SU-DHL-6 (cell line): ENCODE data around the gene FEM1A.
"Not testable (repeated sequence)": the region's sequence is repeated elsewhere in the genome, so short reads cannot be mapped to it uniquely, and the experiment has no call there.

Source experiments
- H2AFZ ChIP-seq: fragments of 200-600 bp; sonication (generic); 2 replicates; pipeline ENCODE4 v1.6.1; 2014; ENCODE audit warnings: low read depth, mild to moderate bottlenecking, moderate library complexity, mixed read lengths, antibody characterized with exemption, low read length; ENCODE audit not compliant: severe bottlenecking
- H3F3A ChIP-seq: fragments of 200-600 bp; shearing (Covaris generic); 2 replicates; pipeline ENCODE4 v1.6.0; 2016; ENCODE audit warnings: antibody characterized with exemption, mild to moderate bottlenecking; ENCODE audit not compliant: insufficient read depth
- H3K27ac ChIP-seq: fragments of 200-600 bp; sonication (generic); 2 replicates; pipeline ENCODE4 v1.5.1; 2016; ENCODE audit warnings: low read depth, mild to moderate bottlenecking, low read length, moderate library complexity, mixed read lengths
- H3K27me3 ChIP-seq: fragments of 200-600 bp; sonication (generic), shearing (Covaris generic); 2 replicates; pipeline ENCODE4 v1.6.0; 2014; ENCODE audit warnings: mild to moderate bottlenecking, low read length
- H3K36me3 ChIP-seq: fragments of 200-600 bp; sonication (generic); 2 replicates; pipeline ENCODE4 v1.6.1; 2014; ENCODE audit warnings: mild to moderate bottlenecking, low read length, mixed read lengths
- H3K4me2 ChIP-seq: fragments of 300-600, 200-600 bp; shearing (Covaris generic), sonication (generic); 2 replicates; pipeline ENCODE4 v1.6.0; 2014; ENCODE audit warnings: low read length, low read depth, mild to moderate bottlenecking; ENCODE audit not compliant: poor library complexity, severe bottlenecking
- H3K4me3 ChIP-seq: fragments of 200-600 bp; sonication (generic); 2 replicates; pipeline ENCODE4 v1.5.1; 2014; ENCODE audit warnings: antibody characterized with exemption, low read length, mild to moderate bottlenecking, mixed read lengths; ENCODE audit not compliant: insufficient read depth, poor library complexity, severe bottlenecking
- H3K79me2 ChIP-seq: fragments of 200-600 bp; sonication (generic); 2 replicates; pipeline ENCODE4 v1.6.1; 2014; ENCODE audit warnings: mild to moderate bottlenecking, low read length, moderate library complexity; ENCODE audit not compliant: insufficient read depth
- H3K9ac ChIP-seq: fragments of 200-600 bp; sonication (generic); 2 replicates; pipeline ENCODE4 v1.7.0; 2014; ENCODE audit warnings: mild to moderate bottlenecking, low read length
- H3K9me2 ChIP-seq: fragments of 200-600 bp; sonication (generic); replicated peaks from 2 replicates; pipeline ENCODE4 v1.6.1; 2014; ENCODE audit warnings: low read length; ENCODE audit not compliant: insufficient read depth
- H3K9me3 ChIP-seq: fragments of 200-600 bp; sonication (generic); 2 replicates; pipeline ENCODE4 v1.6.1; 2014; ENCODE audit warnings: low read length, mixed read lengths; ENCODE audit not compliant: insufficient read depth
- H4K20me1 ChIP-seq: fragments of 200-600 bp; sonication (generic); 2 replicates; pipeline ENCODE4 v1.6.1; 2014; ENCODE audit warnings: low read depth, mild to moderate bottlenecking, antibody characterized with exemption, low read length, moderate library complexity, mixed read lengths
- EZH2phosphoT487 ChIP-seq: fragments of 200-600 bp; sonication (generic), shearing (Covaris generic); conservative IDR thresholded peaks from 2 replicates; pipeline ENCODE4 v1.6.1; 2018; ENCODE audit warnings: mild to moderate bottlenecking, antibody characterized with exemption, low read length, moderate library complexity, mixed read lengths
- TF ChIP-seq, protein P1 (sequence below): fragments of 200-600 bp; sonication (generic); IDR thresholded peaks from one replicate; pipeline ENCODE4 v1.5.1; 2017; ENCODE audit warnings: antibody characterized with exemption, mild to moderate bottlenecking, low read length, moderate library complexity; ENCODE audit not compliant: insufficient read depth, poor library complexity, severe bottlenecking

FEM1A gene

DNA sequence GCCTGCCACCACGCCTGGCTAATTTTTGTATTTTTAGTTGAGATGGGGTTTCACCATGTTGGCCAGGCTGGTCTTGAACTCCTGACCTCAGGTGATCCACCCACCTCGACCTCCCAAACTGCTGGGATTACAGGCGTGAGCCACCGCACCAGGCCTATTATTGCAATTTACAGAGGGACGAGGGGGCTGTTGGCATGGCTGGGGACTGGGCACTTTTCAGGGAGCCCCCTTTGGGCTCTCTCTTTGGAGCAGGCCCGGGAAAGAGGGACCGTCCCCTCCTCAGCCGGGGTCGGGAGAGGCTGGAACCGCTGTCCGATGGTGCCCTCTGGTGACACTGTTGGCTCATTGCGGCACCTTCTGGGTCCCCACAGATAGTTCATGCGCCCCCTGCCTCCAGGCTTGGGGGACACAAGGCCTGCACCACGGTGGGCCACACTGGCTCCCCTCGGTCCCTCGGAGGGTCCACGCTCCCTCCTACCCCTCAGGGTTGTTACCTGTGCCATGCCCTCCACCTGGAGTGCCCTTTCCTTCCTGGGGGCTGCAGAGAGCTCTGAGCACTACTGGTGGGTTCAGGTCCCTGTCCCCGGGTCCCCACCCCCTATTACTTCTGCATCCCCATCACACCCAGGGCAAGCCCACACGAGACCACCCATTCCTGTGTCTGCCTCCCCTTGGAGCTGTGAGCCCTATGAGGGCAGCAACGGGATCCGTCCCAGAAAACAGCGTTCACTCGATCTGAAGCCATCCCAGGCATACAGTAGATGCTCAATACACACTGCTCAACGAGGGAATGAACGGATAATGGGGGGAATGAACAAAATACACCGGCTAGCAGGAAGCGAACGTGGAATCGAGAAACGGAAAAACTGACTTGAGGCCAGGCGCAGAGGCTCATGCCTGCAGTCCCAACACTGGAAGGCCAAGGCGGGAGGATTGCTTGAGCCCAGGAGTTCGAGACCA, 12.5 kb downstream of the FEM1A start:
- Histone ChIP-seq H3K9me2 (no peaks in the 10 kb centered on the region), H3K9me3 (no peaks in the 10 kb centered on the region), H3K36me3 (no peaks in the 10 kb centered on the region), H2AFZ (peak overlapping the region; percentile 51), H3K27ac (no peak overlapping the region), H3K4me3 (no peak overlapping the region), H3K79me2 (no peaks in the 10 kb centered on the region), H3K9ac (no peak overlapping the region), H3F3A (peaks cover 7% of the 10 kb centered on the region; the same call in 1 of the 2 replicates), H3K4me2 (no peak overlapping the region), H3K27me3 (no peaks in the 10 kb centered on the region), H4K20me1 (no peaks in the 10 kb centered on the region)
- no peak for TF ChIP-seq EZH2phosphoT487
- TF ChIP-seq, protein P1, sequence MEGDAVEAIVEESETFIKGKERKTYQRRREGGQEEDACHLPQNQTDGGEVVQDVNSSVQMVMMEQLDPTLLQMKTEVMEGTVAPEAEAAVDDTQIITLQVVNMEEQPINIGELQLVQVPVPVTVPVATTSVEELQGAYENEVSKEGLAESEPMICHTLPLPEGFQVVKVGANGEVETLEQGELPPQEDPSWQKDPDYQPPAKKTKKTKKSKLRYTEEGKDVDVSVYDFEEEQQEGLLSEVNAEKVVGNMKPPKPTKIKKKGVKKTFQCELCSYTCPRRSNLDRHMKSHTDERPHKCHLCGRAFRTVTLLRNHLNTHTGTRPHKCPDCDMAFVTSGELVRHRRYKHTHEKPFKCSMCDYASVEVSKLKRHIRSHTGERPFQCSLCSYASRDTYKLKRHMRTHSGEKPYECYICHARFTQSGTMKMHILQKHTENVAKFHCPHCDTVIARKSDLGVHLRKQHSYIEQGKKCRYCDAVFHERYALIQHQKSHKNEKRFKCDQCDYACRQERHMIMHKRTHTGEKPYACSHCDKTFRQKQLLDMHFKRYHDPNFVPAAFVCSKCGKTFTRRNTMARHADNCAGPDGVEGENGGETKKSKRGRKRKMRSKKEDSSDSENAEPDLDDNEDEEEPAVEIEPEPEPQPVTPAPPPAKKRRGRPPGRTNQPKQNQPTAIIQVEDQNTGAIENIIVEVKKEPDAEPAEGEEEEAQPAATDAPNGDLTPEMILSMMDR = peak; percentile 90

DNA sequence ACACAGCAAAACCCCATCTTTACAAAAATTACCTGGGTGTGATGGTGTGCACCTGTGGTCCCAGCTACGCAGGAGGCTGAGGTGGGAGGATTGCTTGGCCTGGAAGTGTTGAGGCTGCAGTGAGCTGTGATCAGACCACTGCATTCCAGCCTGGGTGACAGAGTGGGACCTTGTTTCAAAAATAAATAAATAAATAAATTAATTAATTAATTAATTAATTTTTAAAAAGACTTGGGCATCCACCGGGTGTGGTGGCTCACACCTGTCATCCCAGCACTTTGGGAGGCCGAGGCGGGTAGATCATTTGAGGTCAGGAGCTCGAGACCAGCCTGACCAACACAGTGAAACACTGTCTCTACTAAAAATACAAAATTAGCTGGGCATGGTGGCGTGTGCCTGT, 13.6 kb downstream of the FEM1A start:
- not testable (repeated sequence) for H3K36me3 ChIP-seq, H3K27ac ChIP-seq, H3K27me3 ChIP-seq, H3K9ac ChIP-seq, H3K79me2 ChIP-seq, H3K4me3 ChIP-seq, H3K4me2 ChIP-seq, H3K9me3 ChIP-seq, H3K9me2 ChIP-seq, H4K20me1 ChIP-seq, H2AFZ ChIP-seq, H3F3A ChIP-seq

- Histone ChIP-seq H3K9me2 (no peaks in the 10 kb centered on the region), H3K27me3 (no peaks in the 10 kb centered on the region), H3K4me3 (no peak overlapping the region), H4K20me1 (no peaks in the 10 kb centered on the region), H3K27ac (no peak overlapping the region), H3K9ac (no peak overlapping the region), H3K79me2 (no peaks in the 10 kb centered on the region), H3F3A (peaks cover 12% of the 10 kb centered on the region; the same call in 1 of the 2 replicates), H3K9me3 (no peaks in the 10 kb centered on the region), H3K36me3 (no peaks in the 10 kb centered on the region), H3K4me2 (no peak overlapping the region), H2AFZ (no peak overlapping the region)
- TF ChIP-seq, protein P1 = no peak
- no peak for TF ChIP-seq EZH2phosphoT487
Observed at GRCh38 chr19:4806384-4806783, 14.8 kb downstream of the FEM1A start.

- Histone ChIP-seq H3K9me3 (no peaks in the 10 kb centered on the region), H3K27me3 (no peaks in the 10 kb centered on the region)
Observed at GRCh38 chr19:4807188-4807587, 15.7 kb downstream of the FEM1A start.

More at GRCh38 chr19:4807188-4807587, 15.7 kb downstream of the FEM1A start:
- Histone ChIP-seq H3K4me3 (no peak overlapping the region), H3K4me2 (peak overlapping the region; percentile 30), H3K79me2 (no peaks in the 10 kb centered on the region), H3K9me2 (no peaks in the 10 kb centered on the region), H2AFZ (peak overlapping the region; percentile 0), H3K36me3 (no peaks in the 10 kb centered on the region), H3K27ac (no peak overlapping the region), H4K20me1 (no peaks in the 10 kb centered on the region), H3F3A (peaks cover 12% of the 10 kb centered on the region; the same call in 1 of the 2 replicates), H3K9ac (no peak overlapping the region)
- TF ChIP-seq EZH2phosphoT487 = no peak
- TF ChIP-seq, protein P1 = no peak
